ENCODE data around the gene SP5. TPM values are rescaled to one million over a fixed set of nuclear protein-coding genes. Genes with fewer than 3 reads are reported as not detected.

Gene SP5
- total RNA-seq, 4 donors from 2014 or later, result 0.29 to 0.44 (median 0.39) TPM; not detected in 1

- ATAC-seq, result no peak
- DNase-seq, result no peak
- Histone ChIP-seq H3K9me3 (no peaks in the 10 kb centered on the region), H3K4me3 (no peak overlapping the region), H3K4me1 (no peaks in the 10 kb centered on the region), H3K27ac (no peak overlapping the region), H3K36me3 (no peaks in the 10 kb centered on the region), H3K27me3 (peaks cover 0 to 17% (median 3%) of the 10 kb centered on the region in 3 donors)
- TF ChIP-seq, protein P1, sequence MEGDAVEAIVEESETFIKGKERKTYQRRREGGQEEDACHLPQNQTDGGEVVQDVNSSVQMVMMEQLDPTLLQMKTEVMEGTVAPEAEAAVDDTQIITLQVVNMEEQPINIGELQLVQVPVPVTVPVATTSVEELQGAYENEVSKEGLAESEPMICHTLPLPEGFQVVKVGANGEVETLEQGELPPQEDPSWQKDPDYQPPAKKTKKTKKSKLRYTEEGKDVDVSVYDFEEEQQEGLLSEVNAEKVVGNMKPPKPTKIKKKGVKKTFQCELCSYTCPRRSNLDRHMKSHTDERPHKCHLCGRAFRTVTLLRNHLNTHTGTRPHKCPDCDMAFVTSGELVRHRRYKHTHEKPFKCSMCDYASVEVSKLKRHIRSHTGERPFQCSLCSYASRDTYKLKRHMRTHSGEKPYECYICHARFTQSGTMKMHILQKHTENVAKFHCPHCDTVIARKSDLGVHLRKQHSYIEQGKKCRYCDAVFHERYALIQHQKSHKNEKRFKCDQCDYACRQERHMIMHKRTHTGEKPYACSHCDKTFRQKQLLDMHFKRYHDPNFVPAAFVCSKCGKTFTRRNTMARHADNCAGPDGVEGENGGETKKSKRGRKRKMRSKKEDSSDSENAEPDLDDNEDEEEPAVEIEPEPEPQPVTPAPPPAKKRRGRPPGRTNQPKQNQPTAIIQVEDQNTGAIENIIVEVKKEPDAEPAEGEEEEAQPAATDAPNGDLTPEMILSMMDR (IDR thresholded peaks at IDR 0.05 in 4 of 5, conservative IDR thresholded peaks at IDR 0.05 in 1 of 5), result no peak
- no peak for TF ChIP-seq POLR2A (IDR thresholded peaks at IDR 0.05)
- in situ Hi-C loops (cut with MboI; ENCODE audit: low sequenced_read_pairs in 4 of 4), result no loop called here
- intact Hi-C loops (cut with DNase I; ENCODE audit: low total_unique reads), result no loop called here
Measured at GRCh38 chr2:170703776-170704476, 11.2 kb upstream of the SP5 start.

DNA sequence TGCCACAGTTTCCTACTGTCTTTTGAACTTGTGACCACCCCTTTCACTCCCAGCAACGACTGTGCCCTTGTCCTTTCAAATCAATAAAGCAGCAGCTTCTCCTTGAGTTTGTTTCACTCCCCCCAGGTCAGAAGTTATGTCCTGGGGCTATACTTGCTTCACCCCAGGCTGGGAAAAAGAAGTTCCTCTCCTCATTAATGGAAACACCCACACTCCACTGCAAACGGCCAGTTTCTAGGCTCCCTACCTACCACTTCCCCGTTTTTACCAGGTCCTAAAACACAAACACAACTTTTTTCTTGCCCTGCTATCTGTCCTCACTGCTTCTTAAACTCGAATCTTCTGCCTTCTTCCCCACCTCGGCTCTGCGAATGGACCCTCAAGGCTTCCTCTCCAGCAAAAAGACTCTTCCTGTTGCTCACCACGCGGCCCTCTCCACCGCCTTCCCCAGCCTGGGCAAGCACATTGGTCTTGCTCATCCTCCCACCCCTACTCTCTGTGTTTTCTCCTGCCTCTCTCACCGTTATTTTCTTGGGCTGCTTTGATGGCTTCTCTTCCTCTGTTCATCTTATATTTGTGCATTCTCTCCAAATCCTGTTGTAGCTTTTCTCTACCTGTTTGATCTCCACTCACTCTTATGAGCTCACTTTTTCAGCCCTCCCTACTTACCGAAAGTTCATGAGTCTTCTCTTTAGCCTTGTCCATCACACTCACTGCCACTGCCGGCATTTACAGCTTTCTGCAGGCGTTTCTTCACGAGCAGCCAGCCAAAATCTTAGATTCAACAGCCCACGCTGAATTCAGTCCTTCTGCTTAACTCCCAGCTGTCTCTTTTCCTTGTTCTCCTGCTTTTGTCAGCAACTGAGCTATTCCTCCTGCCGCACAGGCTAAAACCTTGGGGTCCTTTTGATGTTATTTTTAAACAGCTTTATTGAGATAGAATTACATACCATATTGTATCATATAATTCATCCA, 7.0 kb upstream of the SP5 start:
- DNase-seq (no peak), ATAC-seq (no peak)
- TF ChIP-seq, protein P1 (IDR thresholded peaks at IDR 0.05 in 4 of 5, conservative IDR thresholded peaks at IDR 0.05 in 1 of 5), result no peak
- TF ChIP-seq POLR2A (IDR thresholded peaks at IDR 0.05), result no peak
- Histone ChIP-seq H3K36me3 (no peaks in the 10 kb centered on the region), H3K9me3 (no peaks in the 10 kb centered on the region), H3K27me3 (peaks cover 33 to 49% (median 45%) of the 10 kb centered on the region in 3 donors), H3K4me1 (peaks cover 0 to 4% of the 10 kb centered on the region in 2 donors), H3K27ac (no peak overlapping the region), H3K4me3 (no peak overlapping the region)
- intact Hi-C loops (cut with DNase I; ENCODE audit: low total_unique reads) (no loop called here), in situ Hi-C loops (cut with MboI; ENCODE audit: low sequenced_read_pairs in 4 of 4) (no loop called here)

- Histone ChIP-seq H3K27me3 (peaks cover 55 to 67% (median 64%) of the 10 kb centered on the region in 3 donors), H3K27ac (no peak overlapping the region), H3K36me3 (no peaks in the 10 kb centered on the region), H3K9me3 (no peaks in the 10 kb centered on the region), H3K4me3 (no peak overlapping the region), H3K4me1 (peaks cover 4 to 11% of the 10 kb centered on the region in 2 donors)
- ATAC-seq (no peak), DNase-seq (no peak)
- TF ChIP-seq POLR2A (IDR thresholded peaks at IDR 0.05), result no peak
- TF ChIP-seq, protein P1 (IDR thresholded peaks at IDR 0.05 in 4 of 5, conservative IDR thresholded peaks at IDR 0.05 in 1 of 5), result no peak
- intact Hi-C loops (cut with DNase I; ENCODE audit: low total_unique reads), result loop anchor here (10.0 kb wide), 1 partner anchor 104 kb away; the partner anchor contains the start of gene GAD1
- in situ Hi-C loops (cut with MboI; ENCODE audit: low sequenced_read_pairs in 4 of 4), result no loop called here
Measured at GRCh38 chr2:170710609-170710979, 4.5 kb upstream of the SP5 start.

DNA sequence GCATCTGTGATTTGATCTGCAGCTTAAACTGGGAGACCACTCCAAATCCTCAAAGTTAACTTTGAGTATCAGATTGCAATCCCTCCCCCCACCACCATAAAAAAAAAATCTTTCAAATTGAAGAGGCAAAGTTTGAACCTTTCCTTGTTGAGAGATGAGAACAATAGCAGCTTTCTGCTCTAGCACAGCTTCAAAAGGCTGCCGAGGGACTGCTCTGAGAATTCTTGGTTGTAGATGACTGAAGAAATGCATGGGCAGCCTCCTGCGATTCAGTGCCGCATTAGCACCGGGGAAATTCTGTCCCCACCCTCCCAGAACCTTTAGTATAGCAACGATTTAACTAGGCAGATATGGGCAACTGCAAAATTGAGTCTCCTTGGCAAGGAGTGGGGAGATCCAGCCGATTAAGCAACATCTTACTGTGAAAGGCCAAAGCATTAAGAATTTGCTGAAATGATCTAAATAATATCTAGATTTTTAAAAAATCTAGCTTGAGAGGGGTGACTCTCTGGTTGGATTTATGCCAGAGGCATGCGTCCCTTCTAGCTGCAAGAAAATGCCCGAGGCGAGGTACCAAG, 3.9 kb upstream of the SP5 start:
- Histone ChIP-seq H3K4me1 (peaks cover 4 to 11% of the 10 kb centered on the region in 2 donors), H3K36me3 (no peaks in the 10 kb centered on the region), H3K4me3 (no peak overlapping the region), H3K27ac (no peak overlapping the region), H3K9me3 (no peaks in the 10 kb centered on the region), H3K27me3 (peaks cover 62 to 74% (median 71%) of the 10 kb centered on the region in 3 donors)
- ATAC-seq, result no peak
- intact Hi-C loops (cut with DNase I; ENCODE audit: low total_unique reads), result loop anchor here (10.0 kb wide), 1 partner anchor 104 kb away; the partner anchor contains the start of gene GAD1
- TF ChIP-seq POLR2A (IDR thresholded peaks at IDR 0.05), result no peak
- TF ChIP-seq, protein P1 (IDR thresholded peaks at IDR 0.05 in 4 of 5, conservative IDR thresholded peaks at IDR 0.05 in 1 of 5), result no peak
- in situ Hi-C loops (cut with MboI; ENCODE audit: low sequenced_read_pairs in 4 of 4), result no loop called here
- no peak for DNase-seq

Measured in gastrocnemius medialis (tissue), 4 donors.